Ovary (tissue), 3 donors: ENCODE measurements around the gene LONRF2.

Experiments
- EP300 ChIP-seq: sonication (generic); formaldehyde crosslinking; IDR thresholded peaks from one replicate; pipeline ENCODE4 v1.6.1; 2017; ENCODE audit warnings: antibody characterized with exemption
- POLR2A ChIP-seq: fragments of 450-650 bp; IDR thresholded peaks from one replicate; pipeline ENCODE4 v1.6.1; 2017; ENCODE audit warnings: antibody characterized with exemption, mild to moderate bottlenecking, moderate library complexity
- TF ChIP-seq, protein P1 (sequence below), 3 donors: fragments of 450-650 bp in 2 of 3; fragments of 200-600 bp in 1 of 3; IDR thresholded peaks; one replicate each; pipeline versions ENCODE4 v1.5.1 to v1.8.0; 2016 to 2022; ENCODE audit warnings: antibody characterized with exemption in 3 of 3, mild to moderate bottlenecking in 1 of 3
- donor health status: DM: no; HTN: no; CAD: no.

DNA sequence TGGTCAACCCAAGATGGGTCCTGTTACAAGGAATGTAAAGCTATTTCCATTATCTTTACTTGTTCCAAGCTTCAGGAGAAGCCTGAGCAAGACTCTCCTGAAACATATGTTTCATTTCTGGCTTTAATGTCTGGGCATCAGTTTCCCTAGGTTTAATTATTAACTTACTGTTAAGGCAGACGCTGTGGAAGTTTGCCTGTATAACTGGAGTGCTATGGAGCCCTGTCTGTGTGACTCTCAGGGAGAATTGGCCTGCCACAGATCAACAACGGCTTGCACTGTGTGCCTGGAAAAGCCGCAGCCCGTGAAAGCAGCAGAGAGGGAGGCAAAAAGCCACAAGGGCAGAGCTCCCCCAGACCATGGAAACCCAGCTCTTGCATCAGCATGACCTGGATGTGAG, 22.1 kb upstream of the LONRF2 start:
- TF ChIP-seq POLR2A (no peak), EP300 (no peak)
- TF ChIP-seq, protein P1, sequence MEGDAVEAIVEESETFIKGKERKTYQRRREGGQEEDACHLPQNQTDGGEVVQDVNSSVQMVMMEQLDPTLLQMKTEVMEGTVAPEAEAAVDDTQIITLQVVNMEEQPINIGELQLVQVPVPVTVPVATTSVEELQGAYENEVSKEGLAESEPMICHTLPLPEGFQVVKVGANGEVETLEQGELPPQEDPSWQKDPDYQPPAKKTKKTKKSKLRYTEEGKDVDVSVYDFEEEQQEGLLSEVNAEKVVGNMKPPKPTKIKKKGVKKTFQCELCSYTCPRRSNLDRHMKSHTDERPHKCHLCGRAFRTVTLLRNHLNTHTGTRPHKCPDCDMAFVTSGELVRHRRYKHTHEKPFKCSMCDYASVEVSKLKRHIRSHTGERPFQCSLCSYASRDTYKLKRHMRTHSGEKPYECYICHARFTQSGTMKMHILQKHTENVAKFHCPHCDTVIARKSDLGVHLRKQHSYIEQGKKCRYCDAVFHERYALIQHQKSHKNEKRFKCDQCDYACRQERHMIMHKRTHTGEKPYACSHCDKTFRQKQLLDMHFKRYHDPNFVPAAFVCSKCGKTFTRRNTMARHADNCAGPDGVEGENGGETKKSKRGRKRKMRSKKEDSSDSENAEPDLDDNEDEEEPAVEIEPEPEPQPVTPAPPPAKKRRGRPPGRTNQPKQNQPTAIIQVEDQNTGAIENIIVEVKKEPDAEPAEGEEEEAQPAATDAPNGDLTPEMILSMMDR (IDR thresholded peaks at IDR 0.05) = no peak
